DMS53 treated with DMSO at 0.1 percent for 48 hours (cell line): ENCODE measurements around the gene DNAJA1.
A peak's percentile ranks its signal among the peaks of the same experiment; 100 is the strongest.

Experiments
- DNase-seq: peaks from one replicate; lab custom pipeline; 2025; ENCODE audit not compliant: unreplicated experiment; lab: John Stamatoyannopoulos, UW

DNAJA1 gene

GRCh38 chr9:33025572-33026342 lies 684 bp downstream of the DNAJA1 start:
- peak; percentile 39 for DNase-seq

- peak; percentile 10 for DNase-seq
Observed at GRCh38 chr9:33029231-33029786, 4.2 kb downstream of the DNAJA1 start.

- no peak for DNase-seq
Observed at GRCh38 chr9:33030285-33030684, 5.2 kb downstream of the DNAJA1 start.

- DNase-seq = no peak
Observed at GRCh38 chr9:33032292-33032691, 7.2 kb downstream of the DNAJA1 start.

GRCh38 chr9:33032865-33033264 lies 7.8 kb downstream of the DNAJA1 start:
- DNase-seq = no peak

- no peak for DNase-seq
Observed at GRCh38 chr9:33040792-33041431, 15.8 kb downstream of the DNAJA1 start.

GRCh38 chr9:33041432-33042188 lies 16.5 kb downstream of the DNAJA1 start:
- no peak for DNase-seq

GRCh38 chr9:33042473-33042872 lies 17.4 kb downstream of the DNAJA1 start:
- no peak for DNase-seq

- no peak for DNase-seq
Observed at GRCh38 chr9:33043671-33044070, 18.6 kb downstream of the DNAJA1 start.

GRCh38 chr9:33044162-33044673 lies 19.1 kb downstream of the DNAJA1 start:
- peak; percentile 88 for DNase-seq

- DNase-seq = peak; percentile 69
Observed at GRCh38 chr9:33044677-33045282, 19.7 kb downstream of the DNAJA1 start.

GRCh38 chr9:33046061-33046460 lies 21.0 kb downstream of the DNAJA1 start:
- DNase-seq = no peak

- DNase-seq = no peak
Observed at GRCh38 chr9:33048054-33048465, 23.0 kb downstream of the DNAJA1 start.

GRCh38 chr9:33049680-33050361 lies 24.7 kb downstream of the DNAJA1 start:
- no peak for DNase-seq

- no peak for DNase-seq
Observed at GRCh38 chr9:33051144-33051543, 26.1 kb downstream of the DNAJA1 start.

GRCh38 chr9:33065157-33066076 lies 40.3 kb downstream of the DNAJA1 start:
- no peak for DNase-seq

- no peak for DNase-seq
Observed at GRCh38 chr9:33068991-33069390, 43.9 kb downstream of the DNAJA1 start.

GRCh38 chr9:33076046-33077004 lies 51.3 kb downstream of the DNAJA1 start, which contains the start of gene SMU1:
TSS of gene SMU1 (minus strand) at chr9:33076674. CDS start at chr9:33076608, 66 bp downstream.
- DNase-seq = peak; percentile 96
